Measurements from ENCODE around the gene PFKL. TPM values are rescaled to one million over a fixed set of nuclear protein-coding genes. Genes with fewer than 3 reads are reported as not detected.
"Not testable (repeated sequence)": the region's sequence is repeated elsewhere in the genome, so short reads cannot be mapped to it uniquely, and the experiment has no call there.

The PFKL gene
- total RNA-seq, 1 experiment from 2014 or later: 90.2 TPM

DNA sequence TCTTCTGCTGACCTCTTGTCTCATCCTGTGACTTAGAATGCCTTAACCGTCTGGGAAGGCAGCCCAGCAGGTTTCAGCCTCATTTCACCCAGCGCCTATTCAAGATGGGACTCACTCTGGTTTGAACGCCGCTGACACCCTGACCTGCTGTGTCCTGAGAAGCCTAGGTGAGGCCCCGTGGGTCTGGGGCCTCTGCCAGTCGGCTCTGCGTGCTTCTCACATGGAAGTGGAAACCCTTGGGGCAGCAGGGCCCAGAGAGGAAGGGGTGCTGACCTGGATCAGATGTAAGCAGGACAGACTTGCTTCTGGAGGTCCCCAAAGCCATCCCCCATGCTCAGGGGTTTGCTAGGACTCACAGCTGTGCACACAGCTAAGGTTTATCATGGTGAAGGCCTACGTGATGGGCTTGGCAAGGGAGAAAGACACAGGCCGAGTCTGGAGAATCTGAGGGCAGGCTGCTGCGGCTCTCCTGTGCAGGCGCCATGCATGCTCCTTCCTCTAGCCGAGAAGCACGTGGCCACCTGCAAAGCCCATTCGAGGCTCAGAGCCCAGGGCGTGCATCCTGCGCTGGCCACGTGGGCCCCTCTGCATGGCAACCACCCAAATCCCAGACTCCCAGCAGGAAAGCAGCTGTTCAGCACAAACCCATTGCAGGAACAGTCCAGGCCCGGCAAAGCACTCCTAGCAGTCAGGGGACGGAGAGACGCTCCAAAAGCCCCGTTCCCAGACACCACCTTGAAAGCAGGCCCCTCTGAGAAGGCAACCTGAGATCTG is 57.4 kb downstream of the PFKL start:
- no peaks in the 10 kb centered on the region for H3K4me1 Mint-ChIP-seq (ENCODE audit: insufficient read depth, unreplicated experiment)

DNA sequence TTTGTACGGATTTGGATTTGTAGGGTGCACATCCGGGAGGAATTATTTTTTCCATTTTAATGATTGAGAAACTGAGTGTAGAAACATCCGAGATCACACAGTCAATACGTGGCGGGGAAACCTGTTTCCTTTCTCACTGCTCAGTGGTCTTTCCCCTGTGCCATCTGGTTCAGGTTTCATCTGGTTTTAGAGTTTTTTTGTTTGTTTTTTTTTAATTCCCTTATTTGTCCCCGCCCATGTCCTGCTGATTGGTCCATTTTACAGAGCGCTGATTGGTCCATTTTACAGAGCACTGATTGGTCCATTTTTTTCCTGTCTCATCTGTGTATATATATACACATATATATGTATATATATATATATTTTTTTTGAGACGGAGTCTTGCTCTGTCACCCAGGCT is 59.5 kb downstream of the PFKL start:
- no peak overlapping the region for H3K4me3 Mint-ChIP-seq (ENCODE audit: unreplicated experiment)
- no peak for DNase-seq (ENCODE audit: unreplicated experiment)
- TF ChIP-seq, protein P1, sequence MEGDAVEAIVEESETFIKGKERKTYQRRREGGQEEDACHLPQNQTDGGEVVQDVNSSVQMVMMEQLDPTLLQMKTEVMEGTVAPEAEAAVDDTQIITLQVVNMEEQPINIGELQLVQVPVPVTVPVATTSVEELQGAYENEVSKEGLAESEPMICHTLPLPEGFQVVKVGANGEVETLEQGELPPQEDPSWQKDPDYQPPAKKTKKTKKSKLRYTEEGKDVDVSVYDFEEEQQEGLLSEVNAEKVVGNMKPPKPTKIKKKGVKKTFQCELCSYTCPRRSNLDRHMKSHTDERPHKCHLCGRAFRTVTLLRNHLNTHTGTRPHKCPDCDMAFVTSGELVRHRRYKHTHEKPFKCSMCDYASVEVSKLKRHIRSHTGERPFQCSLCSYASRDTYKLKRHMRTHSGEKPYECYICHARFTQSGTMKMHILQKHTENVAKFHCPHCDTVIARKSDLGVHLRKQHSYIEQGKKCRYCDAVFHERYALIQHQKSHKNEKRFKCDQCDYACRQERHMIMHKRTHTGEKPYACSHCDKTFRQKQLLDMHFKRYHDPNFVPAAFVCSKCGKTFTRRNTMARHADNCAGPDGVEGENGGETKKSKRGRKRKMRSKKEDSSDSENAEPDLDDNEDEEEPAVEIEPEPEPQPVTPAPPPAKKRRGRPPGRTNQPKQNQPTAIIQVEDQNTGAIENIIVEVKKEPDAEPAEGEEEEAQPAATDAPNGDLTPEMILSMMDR (IDR thresholded peaks at IDR 0.05; ENCODE audit: unreplicated experiment): no peak
- no peaks in the 10 kb centered on the region for H3K36me3 Mint-ChIP-seq (ENCODE audit: insufficient read depth, unreplicated experiment)
- no peak overlapping the region for H3K27ac Mint-ChIP-seq (ENCODE audit: low read depth, unreplicated experiment)
- intact Hi-C loops (cut with micrococcal nuclease): no loop called here
- no TSS peak for BruUV-seq (replicated peaks)
- H3K27me3 Mint-ChIP-seq (ENCODE audit: insufficient read depth, unreplicated experiment): no peaks in the 10 kb centered on the region
- ChIA-PET POLR2A (no interaction called here), CTCF (no interaction called here)
- no peaks in the 10 kb centered on the region for H3K9me3 Mint-ChIP-seq (ENCODE audit: unreplicated experiment)
- H3K4me1 Mint-ChIP-seq (ENCODE audit: insufficient read depth, unreplicated experiment): no peaks in the 10 kb centered on the region

More for the DNA sequence above, 57.4 kb downstream of the PFKL start:
- TF ChIP-seq, protein P1 (IDR thresholded peaks at IDR 0.05; ENCODE audit: unreplicated experiment): no peak
- ChIA-PET CTCF (interaction anchor here (0.6 kb wide), 1 partner anchor 1894 kb away, joined by 3 read pairs; no protein-coding TSS in a partner anchor), POLR2A (no interaction called here)
- no peak for DNase-seq (ENCODE audit: unreplicated experiment)
- intact Hi-C loops (cut with micrococcal nuclease): no loop called here
- Mint-ChIP-seq H3K27ac (ENCODE audit: low read depth, unreplicated experiment) (no peak overlapping the region), H3K27me3 (ENCODE audit: insufficient read depth, unreplicated experiment) (no peaks in the 10 kb centered on the region), H3K36me3 (ENCODE audit: insufficient read depth, unreplicated experiment) (no peaks in the 10 kb centered on the region), H3K9me3 (ENCODE audit: unreplicated experiment) (no peaks in the 10 kb centered on the region), H3K4me3 (ENCODE audit: unreplicated experiment) (no peak overlapping the region)
- no TSS peak for BruUV-seq (replicated peaks)

DNA sequence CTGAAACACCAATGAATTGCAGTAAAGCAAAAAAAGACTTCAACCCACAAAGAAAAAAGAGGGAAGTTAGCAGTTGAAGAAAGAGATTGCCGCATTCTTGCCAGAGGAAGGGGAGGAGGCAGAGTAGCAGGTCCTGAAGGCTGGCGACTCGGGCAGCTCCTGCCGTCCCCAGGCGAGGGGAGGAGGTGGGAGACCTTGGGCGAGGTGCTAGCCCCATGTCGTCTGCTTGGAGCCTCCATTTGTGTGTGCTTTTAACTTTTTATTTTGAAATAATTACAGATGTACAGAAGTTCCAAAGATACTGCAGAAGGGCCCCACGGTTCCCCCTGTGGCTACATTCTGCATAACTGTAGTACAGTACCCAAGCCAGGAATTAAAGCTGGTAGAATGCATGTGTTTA is 60.3 kb downstream of the PFKL start:
- no TSS peak for BruUV-seq (replicated peaks)
- TF ChIP-seq, protein P1 (IDR thresholded peaks at IDR 0.05; ENCODE audit: unreplicated experiment): no peak
- intact Hi-C loops (cut with micrococcal nuclease): no loop called here
- no peaks in the 10 kb centered on the region for H3K36me3 Mint-ChIP-seq (ENCODE audit: insufficient read depth, unreplicated experiment)
- H3K27ac Mint-ChIP-seq (ENCODE audit: low read depth, unreplicated experiment): no peak overlapping the region
- H3K27me3 Mint-ChIP-seq (ENCODE audit: insufficient read depth, unreplicated experiment): no peaks in the 10 kb centered on the region
- H3K4me3 Mint-ChIP-seq (ENCODE audit: unreplicated experiment): no peak overlapping the region
- POLR2A ChIA-PET: no interaction called here
- DNase-seq (ENCODE audit: unreplicated experiment): no peak
- H3K9me3 Mint-ChIP-seq (ENCODE audit: unreplicated experiment): no peaks in the 10 kb centered on the region
- CTCF ChIA-PET: interaction anchor here (0.7 to 1.1 kb wide), 2 partner anchors 16 to 23 kb away, joined by 4 read pairs; no protein-coding TSS in a partner anchor
- H3K4me1 Mint-ChIP-seq (ENCODE audit: insufficient read depth, unreplicated experiment): no peaks in the 10 kb centered on the region

DNA sequence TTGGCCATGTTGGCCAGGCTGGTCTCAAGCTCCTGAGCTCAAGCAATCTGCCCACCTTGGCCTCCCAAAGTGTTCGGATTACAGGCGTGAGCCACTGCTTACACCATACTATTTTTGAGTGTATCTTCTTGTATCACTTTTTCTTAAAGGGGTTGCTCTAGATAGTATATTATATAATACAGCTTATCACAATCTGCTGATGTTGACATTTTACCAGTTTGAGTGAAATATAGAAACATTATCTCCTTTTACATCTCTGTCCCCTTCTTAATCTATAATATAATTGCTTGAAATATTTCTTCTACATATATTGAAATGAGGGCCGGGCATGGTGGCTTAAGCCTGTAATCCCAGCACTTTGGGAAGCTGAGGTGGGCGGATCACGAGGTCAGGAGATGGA is 62.0 kb downstream of the PFKL start:
- H3K4me1 Mint-ChIP-seq (ENCODE audit: insufficient read depth, unreplicated experiment); CTCF ChIA-PET; BruUV-seq (replicated peaks); POLR2A ChIA-PET; H3K4me3 Mint-ChIP-seq (ENCODE audit: unreplicated experiment); H3K27ac Mint-ChIP-seq (ENCODE audit: low read depth, unreplicated experiment); H3K27me3 Mint-ChIP-seq (ENCODE audit: insufficient read depth, unreplicated experiment); intact Hi-C loops (cut with micrococcal nuclease); H3K9me3 Mint-ChIP-seq (ENCODE audit: unreplicated experiment); H3K36me3 Mint-ChIP-seq (ENCODE audit: insufficient read depth, unreplicated experiment); DNase-seq (ENCODE audit: unreplicated experiment): not testable (repeated sequence)
